ENCODE measurements around the gene PSME2.

The PSME2 gene

GRCh38 chr14:24136684-24137528, 9.5 kb downstream of the PSME2 start:
- in situ Hi-C loops (cut with MboI; ENCODE audit: low sequenced_read_pairs) = no loop called here

DNA sequence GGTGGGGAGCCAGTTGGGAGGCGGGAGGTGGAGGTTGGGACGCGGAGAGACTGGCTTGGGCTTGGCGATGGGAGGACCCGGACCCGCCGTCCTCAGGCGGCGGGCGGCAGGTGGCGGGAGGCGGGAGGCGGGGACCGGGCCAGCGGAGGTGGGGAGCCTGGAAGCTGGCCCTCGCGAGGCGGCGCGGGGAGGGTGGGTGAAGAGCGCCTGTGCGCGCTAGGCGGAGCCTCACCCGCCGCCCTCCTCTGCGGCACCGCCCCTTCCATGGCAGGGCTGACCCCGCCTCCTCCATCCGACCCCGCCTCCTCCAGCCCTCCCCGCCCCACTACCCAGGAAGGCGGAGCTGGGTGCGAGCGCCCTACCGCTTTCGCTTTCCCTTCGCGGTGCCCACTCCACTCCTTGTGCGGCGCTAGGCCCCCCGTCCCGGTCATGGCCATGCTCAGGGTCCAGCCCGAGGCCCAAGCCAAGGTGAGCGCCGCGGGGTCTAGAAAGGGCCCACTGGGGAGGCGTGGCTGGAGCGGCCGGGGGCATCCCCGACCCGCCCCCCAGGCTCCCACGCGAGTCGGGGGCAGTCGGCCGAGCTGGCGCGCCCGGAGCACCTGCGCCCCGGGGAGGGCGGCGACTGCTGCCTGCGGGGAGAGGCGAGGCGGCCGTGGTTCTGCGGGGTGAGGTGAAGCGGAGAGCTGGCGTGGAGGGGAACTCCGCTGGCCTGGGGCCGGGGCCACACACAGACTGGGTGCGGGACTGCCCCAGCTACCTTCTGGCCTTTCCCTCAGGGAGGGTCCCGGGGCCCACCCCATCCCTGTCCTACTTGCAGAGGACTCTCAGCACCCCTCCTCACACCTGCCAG, 10.4 kb downstream of the PSME2 start, which contains the start of gene PSME1:
Gene PSME1, plus strand, starts transcription at position 361 of the 850 bp plus-strand sequence. Its CDS starts 69 bp downstream, at position 430.
- in situ Hi-C loops (cut with MboI; ENCODE audit: low sequenced_read_pairs) = no loop called here

DNA sequence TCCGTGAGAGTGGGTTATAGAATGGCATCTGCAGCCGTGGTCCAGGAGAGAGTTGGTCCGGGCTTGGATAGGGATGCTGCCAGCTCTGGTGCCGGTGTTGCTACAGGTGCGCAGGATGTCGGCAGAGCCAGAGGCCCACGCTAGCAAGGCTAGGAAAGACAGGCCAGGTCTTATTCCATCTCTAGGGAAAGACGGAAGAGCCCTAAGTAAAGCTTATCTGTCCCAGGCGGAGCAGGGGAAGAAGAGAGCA, 10.9 kb downstream of the PSME2 start:
- in situ Hi-C loops (cut with MboI; ENCODE audit: low sequenced_read_pairs) = no loop called here

GRCh38 chr14:24133735-24134134, 12.7 kb downstream of the PSME2 start:
- in situ Hi-C loops (cut with MboI; ENCODE audit: low sequenced_read_pairs) = no loop called here

DNA sequence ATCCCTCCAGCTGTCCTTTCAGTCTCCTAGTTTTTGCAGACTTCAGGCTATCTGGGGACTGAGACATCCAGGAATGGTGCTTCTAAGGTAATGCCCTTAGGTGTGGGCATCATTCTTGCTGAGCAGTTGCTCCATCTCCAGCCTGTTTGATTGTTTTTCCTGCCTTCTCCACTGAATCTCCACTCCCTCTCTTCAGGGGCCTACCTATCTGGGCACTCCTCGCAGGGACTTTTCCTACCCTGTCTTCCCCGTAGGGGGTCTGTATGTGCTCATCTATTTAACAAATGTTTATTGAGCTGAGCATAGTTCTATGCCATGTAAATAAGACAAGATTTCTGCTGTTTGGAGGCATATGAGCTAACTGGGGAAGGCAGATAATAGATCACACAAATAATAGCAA, 13.4 kb downstream of the PSME2 start:
- in situ Hi-C loops (cut with MboI; ENCODE audit: low sequenced_read_pairs) = no loop called here

DNA sequence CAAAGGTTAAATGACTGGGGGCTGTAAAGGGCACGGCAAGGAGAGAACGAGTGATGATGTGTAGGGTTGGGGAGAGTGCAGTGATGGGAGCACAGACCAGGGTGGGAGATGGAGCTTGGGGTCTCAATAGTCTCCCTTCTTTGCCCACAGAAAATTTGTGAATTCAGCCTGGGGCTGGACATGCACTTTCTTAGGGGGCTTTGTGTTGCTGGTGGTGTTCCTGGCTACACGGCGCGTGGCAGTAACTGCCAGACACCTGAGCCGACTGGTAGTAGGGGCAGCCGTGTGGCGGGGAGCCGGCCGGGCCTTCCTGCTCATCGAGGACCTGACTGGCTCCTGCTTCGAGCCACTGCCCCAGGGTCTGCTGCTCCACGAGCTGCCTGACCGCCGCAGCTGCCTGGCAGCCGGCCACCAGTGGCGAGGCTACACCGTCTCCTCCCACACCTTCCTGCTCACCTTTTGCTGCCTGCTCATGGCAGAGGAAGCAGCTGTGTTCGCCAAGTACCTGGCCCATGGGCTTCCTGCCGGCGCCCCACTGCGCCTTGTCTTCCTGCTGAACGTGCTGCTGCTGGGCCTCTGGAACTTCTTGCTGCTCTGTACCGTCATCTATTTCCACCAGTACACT, 14.2 kb downstream of the PSME2 start:
- in situ Hi-C loops (cut with MboI; ENCODE audit: low sequenced_read_pairs) = no loop called here

DNA sequence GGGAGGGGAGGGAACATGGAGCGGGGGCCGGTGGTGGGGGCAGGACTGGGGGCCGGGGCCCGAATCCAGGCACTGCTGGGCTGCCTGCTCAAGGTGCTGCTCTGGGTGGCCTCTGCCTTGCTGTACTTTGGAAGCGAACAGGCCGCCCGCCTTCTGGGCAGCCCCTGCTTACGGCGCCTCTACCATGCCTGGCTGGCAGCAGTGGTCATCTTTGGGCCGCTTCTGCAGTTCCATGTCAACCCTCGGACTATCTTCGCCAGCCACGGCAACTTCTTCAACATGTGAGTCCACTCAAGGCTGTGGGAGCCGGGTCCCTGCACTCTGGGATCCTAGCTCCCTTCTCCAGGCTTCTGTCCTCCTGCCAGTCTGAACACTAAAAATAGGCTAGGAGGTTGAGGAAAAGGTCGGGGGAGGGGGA, 14.9 kb downstream of the PSME2 start:
- in situ Hi-C loops (cut with MboI; ENCODE audit: low sequenced_read_pairs) = no loop called here

DNA sequence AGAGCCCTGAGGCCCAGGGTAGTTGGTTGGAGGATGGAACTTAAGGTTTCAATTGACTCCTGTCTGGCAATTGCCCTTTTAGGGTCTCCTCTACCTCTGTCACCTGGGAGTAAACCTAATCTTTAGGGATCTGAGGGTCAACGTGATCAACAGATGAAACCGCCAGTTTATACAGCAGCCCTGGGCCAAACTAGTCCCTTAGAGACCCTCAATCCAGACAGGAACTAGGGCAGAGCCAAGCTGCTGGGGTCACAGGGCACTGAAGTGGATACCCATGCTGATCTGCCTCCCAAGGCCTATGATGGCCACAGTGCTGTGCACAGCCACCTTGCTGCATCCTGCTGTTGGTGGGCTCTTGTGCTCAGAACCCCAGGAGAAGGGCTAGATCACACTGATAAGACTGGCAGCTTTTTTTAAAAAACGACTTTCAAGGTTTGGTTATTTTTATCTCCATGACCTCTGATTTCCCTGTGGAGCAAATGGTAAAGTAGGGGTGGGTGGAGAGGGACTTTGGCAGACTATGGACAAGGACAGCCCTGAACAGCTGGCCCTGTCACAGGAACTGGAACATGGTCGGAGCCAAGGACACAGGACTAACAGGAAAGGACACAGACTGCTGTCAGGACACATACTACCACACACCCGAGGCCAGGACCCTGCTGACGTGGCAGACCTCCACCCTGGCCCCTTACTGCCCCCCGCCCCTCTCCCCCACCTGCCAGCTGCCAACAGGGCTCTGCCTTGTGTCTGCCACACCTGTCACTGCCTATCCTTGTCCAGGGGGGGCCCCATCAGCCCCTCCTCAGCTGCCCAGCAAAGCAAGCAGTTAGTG, 15.5 kb downstream of the PSME2 start:
- in situ Hi-C loops (cut with MboI; ENCODE audit: low sequenced_read_pairs) = no loop called here

- in situ Hi-C loops (cut with MboI; ENCODE audit: low sequenced_read_pairs) = no loop called here
Measured at GRCh38 chr14:24130380-24130716, 16.1 kb downstream of the PSME2 start, which contains the start of gene FITM1. FITM1 (plus strand) TSS chr14:24130659; CDS start chr14:24131564, 905 bp downstream.

DNA sequence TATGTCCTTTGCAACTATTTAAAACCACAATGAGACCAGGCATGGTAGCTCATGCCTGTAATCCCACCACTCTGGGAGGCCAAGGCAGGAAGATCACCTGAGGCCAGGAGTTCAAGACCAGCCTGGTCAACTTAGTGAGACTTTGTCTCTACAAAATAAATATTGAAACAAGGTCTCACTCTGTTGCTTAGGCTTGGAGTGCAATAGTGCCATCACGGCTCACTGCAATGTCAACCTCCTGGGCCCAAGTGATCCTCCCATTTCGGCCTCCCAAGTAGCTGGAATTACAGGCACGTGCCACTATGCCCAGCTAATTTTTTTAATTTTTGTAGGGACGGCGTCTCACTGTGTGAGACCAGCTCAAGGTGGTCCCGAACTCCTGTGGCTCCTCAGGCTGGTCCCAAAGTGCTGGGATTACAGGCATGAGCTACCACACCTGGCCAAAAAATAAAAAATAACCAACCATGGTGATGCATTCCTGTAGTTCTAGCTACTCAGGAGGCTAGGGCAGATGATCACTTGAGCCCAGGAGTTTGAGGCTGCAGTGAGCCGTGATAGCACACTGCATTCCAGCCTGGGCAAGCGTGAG, 16.9 kb downstream of the PSME2 start:
- in situ Hi-C loops (cut with MboI; ENCODE audit: low sequenced_read_pairs) = no loop called here

GRCh38 chr14:24127673-24128072, 18.7 kb downstream of the PSME2 start:
- in situ Hi-C loops (cut with MboI; ENCODE audit: low sequenced_read_pairs) = no loop called here

DNA sequence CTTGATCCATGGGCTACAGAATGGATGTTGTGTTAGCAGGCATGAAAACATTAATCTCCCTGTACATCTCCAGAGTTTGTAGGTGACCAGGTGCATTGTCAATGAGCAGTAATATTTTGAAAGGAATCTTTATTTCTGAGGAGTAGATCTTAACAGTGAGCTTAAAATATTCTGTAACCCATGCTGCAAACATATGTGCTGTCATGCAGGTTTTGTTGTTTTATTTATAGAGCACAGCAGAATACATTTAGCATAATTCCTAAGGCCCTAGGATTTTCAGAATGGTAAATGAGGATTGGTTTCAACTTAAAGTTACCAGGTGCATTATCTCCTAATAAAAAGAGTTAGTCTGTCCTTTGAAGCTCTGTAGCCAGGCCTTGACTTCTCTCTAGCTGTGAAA, 19.5 kb downstream of the PSME2 start:
- in situ Hi-C loops (cut with MboI; ENCODE audit: low sequenced_read_pairs) = no loop called here

GRCh38 chr14:24123424-24124417, 22.7 kb downstream of the PSME2 start:
- in situ Hi-C loops (cut with MboI; ENCODE audit: low sequenced_read_pairs) = no loop called here

- in situ Hi-C loops (cut with MboI; ENCODE audit: low sequenced_read_pairs) = no loop called here
Measured at GRCh38 chr14:24122898-24123297, 23.5 kb downstream of the PSME2 start.

DNA sequence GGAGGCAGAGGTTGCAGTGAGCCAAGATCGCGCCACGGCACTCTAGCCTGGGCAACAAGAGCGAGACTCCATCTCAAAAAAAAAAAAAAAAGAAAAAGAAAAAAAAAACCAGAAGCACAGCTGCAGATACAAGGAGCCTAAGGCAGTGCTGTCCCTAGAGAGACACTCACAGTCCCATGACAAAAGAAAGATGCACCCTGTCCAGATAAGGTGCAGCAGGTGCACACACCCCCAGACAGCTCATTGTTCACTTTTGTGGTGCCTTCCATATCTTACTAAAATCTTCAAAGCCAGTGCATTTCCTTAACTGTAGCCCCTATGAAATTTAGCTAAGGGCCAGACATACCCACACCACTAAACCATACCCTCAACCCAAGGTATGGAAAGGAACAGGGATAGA, 24.0 kb downstream of the PSME2 start:
- in situ Hi-C loops (cut with MboI; ENCODE audit: low sequenced_read_pairs) = no loop called here

GRCh38 chr14:24121210-24121609, 25.2 kb downstream of the PSME2 start:
- in situ Hi-C loops (cut with MboI; ENCODE audit: low sequenced_read_pairs) = no loop called here

- in situ Hi-C loops (cut with MboI; ENCODE audit: low sequenced_read_pairs) = no loop called here
Measured at GRCh38 chr14:24119691-24120090, 26.7 kb downstream of the PSME2 start.

DNA sequence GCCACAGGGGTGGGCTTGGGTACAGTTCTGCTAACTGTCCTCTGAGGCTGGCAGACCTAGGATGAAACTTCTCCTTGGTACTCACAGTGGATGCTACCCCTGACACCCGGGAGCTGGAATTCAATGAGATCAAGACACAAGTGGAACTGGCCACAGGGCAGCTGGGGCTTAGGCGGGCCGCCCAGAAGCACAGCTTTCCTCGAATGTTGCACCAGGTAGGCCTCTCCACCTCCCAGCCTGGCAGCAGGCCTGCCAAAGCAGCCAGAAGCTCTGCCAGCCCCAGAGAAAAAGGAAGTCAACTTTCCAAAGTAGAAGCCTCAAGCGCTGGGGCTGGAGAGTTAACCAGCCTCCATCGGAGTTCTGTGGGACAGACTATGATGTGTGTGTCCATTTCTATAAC, 29.2 kb downstream of the PSME2 start:
- in situ Hi-C loops (cut with MboI; ENCODE audit: low sequenced_read_pairs) = no loop called here

GRCh38 chr14:24116128-24116814, 30.1 kb downstream of the PSME2 start:
- in situ Hi-C loops (cut with MboI; ENCODE audit: low sequenced_read_pairs) = no loop called here
